ENCODE data around the gene PJVK. TPM values are rescaled to one million over a fixed set of nuclear protein-coding genes. Genes with fewer than 3 reads are reported as not detected.

Gene PJVK
- total RNA-seq, 1 donor from 2014 or later: 0.91 TPM

DNA sequence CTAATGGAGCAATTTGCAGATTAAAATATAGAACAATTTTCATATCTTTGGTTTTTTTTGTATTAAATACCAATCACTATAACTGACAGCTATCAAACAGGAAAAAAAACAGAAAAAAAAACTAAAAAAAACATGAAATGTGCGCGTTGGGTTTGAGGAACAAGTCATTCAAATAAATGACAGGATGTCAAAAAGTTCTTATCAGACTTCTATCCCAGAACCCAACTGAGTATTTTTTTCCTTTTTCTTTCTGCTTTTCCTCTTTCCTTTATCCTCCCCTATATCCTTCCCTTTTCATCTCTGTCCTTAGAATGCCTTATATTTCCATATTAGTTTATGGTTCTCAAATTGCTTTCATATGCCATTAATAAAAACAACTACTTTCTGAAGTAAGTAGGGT, 14.5 kb upstream of the PJVK start:
- H3K4me1 ChIP-seq: no peaks in the 10 kb centered on the region
- H3K27me3 ChIP-seq (ENCODE audit: low read depth): no peaks in the 10 kb centered on the region
- no peaks in the 10 kb centered on the region for H3K9me3 ChIP-seq (replicated peaks)
- no peak for DNase-seq
- H3K36me3 ChIP-seq: peaks cover 93% of the 10 kb centered on the region
- H3K27ac ChIP-seq (replicated peaks): no peak overlapping the region
- no peak overlapping the region for H3K4me3 ChIP-seq
- TF ChIP-seq, protein P1, sequence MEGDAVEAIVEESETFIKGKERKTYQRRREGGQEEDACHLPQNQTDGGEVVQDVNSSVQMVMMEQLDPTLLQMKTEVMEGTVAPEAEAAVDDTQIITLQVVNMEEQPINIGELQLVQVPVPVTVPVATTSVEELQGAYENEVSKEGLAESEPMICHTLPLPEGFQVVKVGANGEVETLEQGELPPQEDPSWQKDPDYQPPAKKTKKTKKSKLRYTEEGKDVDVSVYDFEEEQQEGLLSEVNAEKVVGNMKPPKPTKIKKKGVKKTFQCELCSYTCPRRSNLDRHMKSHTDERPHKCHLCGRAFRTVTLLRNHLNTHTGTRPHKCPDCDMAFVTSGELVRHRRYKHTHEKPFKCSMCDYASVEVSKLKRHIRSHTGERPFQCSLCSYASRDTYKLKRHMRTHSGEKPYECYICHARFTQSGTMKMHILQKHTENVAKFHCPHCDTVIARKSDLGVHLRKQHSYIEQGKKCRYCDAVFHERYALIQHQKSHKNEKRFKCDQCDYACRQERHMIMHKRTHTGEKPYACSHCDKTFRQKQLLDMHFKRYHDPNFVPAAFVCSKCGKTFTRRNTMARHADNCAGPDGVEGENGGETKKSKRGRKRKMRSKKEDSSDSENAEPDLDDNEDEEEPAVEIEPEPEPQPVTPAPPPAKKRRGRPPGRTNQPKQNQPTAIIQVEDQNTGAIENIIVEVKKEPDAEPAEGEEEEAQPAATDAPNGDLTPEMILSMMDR (IDR thresholded peaks at IDR 0.05; ENCODE audit: borderline replicate concordance): no peak
- intact Hi-C loops (cut with micrococcal nuclease): no loop called here

DNA sequence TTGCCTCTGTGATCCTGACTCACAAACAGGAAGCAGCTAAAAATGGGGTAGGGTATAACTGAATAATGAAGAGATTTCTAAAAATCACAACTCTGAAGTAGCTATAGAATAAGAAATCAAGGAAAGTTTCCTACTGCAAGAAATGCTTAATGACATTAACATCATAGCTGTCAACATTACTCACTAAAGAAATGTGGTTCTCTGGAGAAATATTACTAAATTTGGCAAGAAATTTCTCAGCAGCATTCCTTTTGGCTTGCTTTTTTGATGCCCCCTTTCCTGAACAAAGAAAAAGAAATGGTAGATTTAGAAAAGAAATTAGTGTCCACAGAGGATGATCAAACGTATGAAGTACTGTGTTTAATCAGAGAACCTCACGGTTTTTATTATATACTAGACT, 9.8 kb upstream of the PJVK start:
- Histone ChIP-seq H3K27me3 (ENCODE audit: low read depth) (no peaks in the 10 kb centered on the region), H3K4me3 (no peak overlapping the region), H3K36me3 (peaks cover 93% of the 10 kb centered on the region), H3K4me1 (no peaks in the 10 kb centered on the region), H3K27ac (replicated peaks) (no peak overlapping the region), H3K9me3 (replicated peaks) (no peaks in the 10 kb centered on the region)
- no peak for DNase-seq
- TF ChIP-seq, protein P1 (IDR thresholded peaks at IDR 0.05; ENCODE audit: borderline replicate concordance): no peak
- intact Hi-C loops (cut with micrococcal nuclease): no loop called here

DNA sequence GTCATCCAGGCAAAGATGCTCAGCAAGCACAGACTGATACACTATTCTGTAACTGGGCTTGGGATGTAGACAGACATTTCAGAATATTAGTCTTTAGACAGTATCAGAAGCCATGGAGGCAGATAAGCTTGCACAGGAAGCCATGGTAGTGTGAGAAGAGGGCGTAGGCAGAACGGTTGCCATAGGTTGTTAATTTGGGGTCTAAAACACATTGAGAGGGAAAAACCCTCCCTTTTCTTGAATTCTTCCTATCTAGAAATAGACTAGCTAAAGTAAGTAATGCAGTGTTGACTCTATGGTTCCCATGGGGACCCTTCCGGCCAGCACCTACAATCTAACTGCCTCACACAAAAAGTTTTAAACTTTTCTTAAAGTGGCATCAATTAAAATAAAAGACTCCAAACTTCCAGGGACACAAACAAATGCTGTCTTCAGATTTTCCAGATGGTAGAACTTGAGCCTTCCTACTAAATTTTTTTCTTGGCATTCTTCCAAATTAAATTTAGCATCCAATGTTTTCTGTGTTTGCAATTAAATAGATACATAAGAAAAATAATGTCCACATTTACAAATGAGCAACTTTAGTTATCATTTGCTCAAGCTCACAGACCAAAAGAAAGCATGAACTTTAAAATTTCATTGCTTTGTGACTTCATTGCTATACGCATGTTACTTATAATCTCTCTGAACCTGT, 2.1 kb upstream of the PJVK start:
- Histone ChIP-seq H3K9me3 (replicated peaks) (no peaks in the 10 kb centered on the region), H3K36me3 (peaks cover 33% of the 10 kb centered on the region), H3K4me3 (peak overlapping the region; percentile 91), H3K27ac (replicated peaks) (peak overlapping the region; percentile 99), H3K27me3 (ENCODE audit: low read depth) (no peaks in the 10 kb centered on the region), H3K4me1 (peaks cover 44% of the 10 kb centered on the region)
- no peak for DNase-seq
- TF ChIP-seq, protein P1 (IDR thresholded peaks at IDR 0.05; ENCODE audit: borderline replicate concordance): no peak
- intact Hi-C loops (cut with micrococcal nuclease): no loop called here

DNA sequence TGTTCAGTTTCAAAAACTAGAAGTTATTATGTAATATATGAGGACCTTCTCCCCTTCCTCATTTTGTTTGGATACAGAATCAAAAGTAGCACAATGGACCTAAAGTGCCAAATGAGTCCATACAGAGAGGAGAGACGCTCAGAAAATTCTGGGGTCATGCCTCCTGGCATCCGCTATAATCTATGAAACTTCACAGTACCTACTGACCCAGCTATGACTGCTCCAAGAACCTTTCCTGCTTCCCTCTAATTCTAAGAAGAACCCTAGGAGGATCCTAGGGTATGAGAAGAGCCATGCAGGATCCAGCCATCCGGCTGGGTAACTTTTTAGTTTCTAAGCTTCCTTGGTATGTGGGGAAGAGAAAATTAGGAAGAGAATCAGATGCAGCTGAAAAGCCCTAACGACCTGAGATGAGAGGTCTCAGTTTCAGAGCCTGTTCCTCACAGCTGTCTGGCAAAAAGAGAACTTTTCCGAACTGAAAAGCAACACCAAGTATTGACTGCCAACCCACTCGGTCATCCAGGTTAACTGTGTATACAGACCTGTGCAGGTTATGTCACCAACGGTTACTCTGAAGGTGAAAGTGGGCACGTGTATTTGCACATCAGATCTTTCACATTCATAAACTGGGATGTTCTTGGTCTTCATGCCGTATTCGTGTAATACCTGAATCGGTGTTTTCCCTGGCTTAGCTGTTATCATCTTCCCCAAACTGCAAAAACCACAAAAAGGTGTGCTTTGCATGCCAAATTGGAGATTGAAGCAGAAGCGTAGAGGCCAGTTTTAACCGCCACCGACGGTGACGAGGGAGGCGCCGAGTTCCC, 1.3 kb upstream of the PJVK start:
- intact Hi-C loops (cut with micrococcal nuclease): no loop called here
- peak overlapping the region; percentile 99 for H3K27ac ChIP-seq (replicated peaks)
- no peaks in the 10 kb centered on the region for H3K9me3 ChIP-seq (replicated peaks)
- no peaks in the 10 kb centered on the region for H3K27me3 ChIP-seq (ENCODE audit: low read depth)
- H3K36me3 ChIP-seq: peaks cover 25% of the 10 kb centered on the region
- peak overlapping the region; percentile 91 for H3K4me3 ChIP-seq
- H3K4me1 ChIP-seq: peaks cover 44% of the 10 kb centered on the region
- TF ChIP-seq, protein P1 (IDR thresholded peaks at IDR 0.05; ENCODE audit: borderline replicate concordance): no peak
- no peak for DNase-seq

DNA sequence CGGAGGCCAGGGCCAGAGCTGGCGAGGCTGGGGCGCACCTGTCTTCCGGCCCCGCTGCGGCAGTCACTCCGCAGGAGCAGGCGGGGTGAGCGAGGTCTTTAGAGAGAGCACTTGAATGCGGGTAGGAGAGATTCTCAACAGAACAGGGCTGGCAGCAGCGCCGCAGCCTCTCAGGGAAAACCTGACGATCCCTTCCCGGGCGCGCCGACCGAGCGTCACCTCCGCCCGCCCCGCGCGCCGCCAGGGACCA, 729 bp upstream of the PJVK start:
- intact Hi-C loops (cut with micrococcal nuclease): no loop called here
- H3K4me3 ChIP-seq: peak overlapping the region; percentile 91
- TF ChIP-seq, protein P1 (IDR thresholded peaks at IDR 0.05; ENCODE audit: borderline replicate concordance): no peak
- DNase-seq: no peak
- no peaks in the 10 kb centered on the region for H3K27me3 ChIP-seq (ENCODE audit: low read depth)
- H3K27ac ChIP-seq (replicated peaks): peak overlapping the region; percentile 99
- H3K4me1 ChIP-seq: peaks cover 44% of the 10 kb centered on the region
- H3K36me3 ChIP-seq: peaks cover 20% of the 10 kb centered on the region
- H3K9me3 ChIP-seq (replicated peaks): no peaks in the 10 kb centered on the region
